Amygdala (tissue), 56 donors: ENCODE measurements around the gene GALNT1.

Source experiments
- DNase-seq, 56 donors: peaks; one replicate each; lab custom pipeline; 2025; lab: John Stamatoyannopoulos, UW

Gene GALNT1

DNA sequence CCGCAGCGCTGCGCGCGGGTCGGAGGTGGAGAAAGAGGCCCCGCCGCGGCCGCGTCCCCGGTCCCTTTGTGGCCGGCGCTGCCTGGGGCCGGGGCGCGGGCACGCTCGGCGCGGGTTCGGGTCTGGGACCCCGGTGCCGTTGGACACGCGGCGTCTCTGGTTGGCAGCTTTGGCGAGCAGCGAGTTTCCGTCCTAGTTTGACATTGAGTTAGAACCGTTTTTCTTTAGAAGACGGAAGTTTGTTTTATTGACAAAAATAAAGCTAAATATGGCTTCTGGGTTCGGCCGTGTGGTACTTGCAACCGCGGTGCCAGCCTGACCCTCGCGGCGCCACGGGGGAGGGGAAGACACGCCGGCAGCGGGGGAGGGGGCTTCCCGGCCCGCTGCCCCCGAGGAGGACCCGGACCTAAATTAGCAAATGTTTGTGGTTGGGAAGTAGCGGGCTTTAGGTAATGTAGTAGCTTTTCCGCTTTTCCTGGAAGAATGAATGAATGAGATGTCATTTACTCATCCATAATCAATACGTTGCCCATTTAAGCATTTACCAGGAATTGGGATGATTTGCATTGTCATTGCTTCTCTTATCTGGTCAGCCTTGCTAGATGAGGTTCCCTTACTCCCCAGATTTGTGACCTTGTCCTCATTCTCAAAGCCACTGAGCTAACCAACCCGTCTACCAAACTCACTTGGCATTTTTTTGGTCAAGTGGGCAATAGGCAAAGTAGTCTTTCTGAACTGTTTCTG lies 530 bp downstream of the GALNT1 start:
- DNase-seq: peak in 8 of 56 donors; percentile 4 to 38 (median 19)

- DNase-seq: peak in 3 of 56 donors; percentile 1 to 12 (median 2)
Observed at GRCh38 chr18:35582899-35583558, 1.5 kb downstream of the GALNT1 start.

DNA sequence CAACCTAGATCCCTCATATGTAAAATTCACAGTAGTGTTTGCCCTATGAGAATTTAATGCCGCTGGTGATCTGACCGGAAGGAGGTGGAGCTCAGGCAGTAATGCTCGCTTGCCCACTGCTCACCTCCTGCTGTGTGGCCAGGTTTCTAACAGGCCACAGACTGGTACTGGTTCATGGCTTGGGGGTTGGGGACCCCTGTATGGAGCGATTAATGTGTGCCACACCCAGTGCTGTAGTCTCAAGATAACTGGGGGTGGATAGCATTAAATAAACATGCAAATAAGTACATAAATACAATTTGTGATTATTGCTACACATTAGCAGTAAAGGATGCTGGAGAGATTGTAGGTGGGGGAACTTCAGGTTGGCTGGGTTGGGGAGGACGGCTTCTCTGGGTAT lies 3.2 kb downstream of the GALNT1 start:
- no peak for DNase-seq

DNA sequence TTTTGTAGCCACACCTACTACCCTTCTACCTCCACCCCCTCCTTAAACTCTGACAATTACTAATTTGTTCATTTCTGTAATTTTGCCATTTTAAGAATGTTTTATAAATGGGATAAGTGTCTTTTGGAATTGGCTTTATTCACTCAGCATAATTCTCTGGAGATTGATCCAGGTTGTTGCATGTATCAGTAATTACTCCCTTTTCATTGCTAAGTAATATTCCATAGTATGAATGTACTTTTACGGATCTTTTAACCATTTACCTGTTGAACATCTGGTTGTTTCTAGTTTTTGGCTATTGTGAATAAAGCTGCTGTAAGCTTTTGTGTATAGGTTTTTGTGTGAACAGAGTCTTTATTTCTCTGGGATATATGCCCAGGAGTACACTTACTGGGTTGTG lies 4.1 kb downstream of the GALNT1 start:
- DNase-seq: no peak

DNA sequence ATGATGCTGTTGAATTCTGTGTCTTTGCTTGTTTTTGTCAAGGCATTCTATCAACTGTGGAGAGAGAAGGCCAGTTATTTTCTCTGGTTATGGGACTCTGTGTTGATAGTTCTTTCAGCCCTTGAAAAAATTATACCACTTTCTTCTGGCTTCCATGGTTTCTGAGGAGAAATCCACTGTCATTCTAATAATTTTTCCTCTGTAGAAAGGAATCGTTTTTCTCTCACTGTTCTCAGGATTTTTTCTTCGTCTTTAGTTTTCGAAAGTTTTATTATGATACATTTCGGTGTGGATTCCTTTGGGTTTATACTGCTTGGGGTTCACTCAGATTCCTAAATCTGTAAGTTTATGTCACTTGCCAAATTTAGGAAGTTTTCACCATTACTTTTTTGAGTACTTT lies 6.6 kb downstream of the GALNT1 start:
- DNase-seq: no peak

- DNase-seq: no peak
Observed at GRCh38 chr18:35588995-35589394, 7.5 kb downstream of the GALNT1 start.

GRCh38 chr18:35589546-35589945 lies 8.0 kb downstream of the GALNT1 start:
- DNase-seq: no peak

DNA sequence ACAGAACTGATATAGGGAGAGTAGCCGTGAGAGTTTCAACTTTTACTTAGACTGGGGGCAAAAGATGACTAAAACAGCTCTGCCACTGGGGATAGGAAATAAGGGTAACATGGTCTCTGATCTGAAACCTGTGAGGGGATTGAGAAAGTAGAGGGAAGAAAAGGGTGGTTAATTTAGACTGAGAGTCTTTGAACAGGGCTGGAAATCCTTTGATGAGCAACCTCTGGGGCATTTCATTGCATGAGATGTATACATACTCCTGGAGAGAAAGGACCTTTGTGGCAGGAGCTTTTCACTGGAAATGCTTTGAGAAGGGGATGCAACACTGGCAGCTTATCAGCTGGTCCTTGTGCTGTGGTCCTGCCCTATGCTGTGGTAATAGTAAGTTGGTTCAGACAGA lies 9.4 kb downstream of the GALNT1 start:
- no peak for DNase-seq

- DNase-seq: no peak
Observed at GRCh38 chr18:35592298-35592697, 10.8 kb downstream of the GALNT1 start.

GRCh38 chr18:35593859-35594258 lies 12.3 kb downstream of the GALNT1 start:
- DNase-seq: no peak

GRCh38 chr18:35597758-35598157 lies 16.2 kb downstream of the GALNT1 start:
- no peak for DNase-seq

GRCh38 chr18:35602193-35602820 lies 20.8 kb downstream of the GALNT1 start:
- no peak for DNase-seq

- DNase-seq: no peak
Observed at GRCh38 chr18:35603008-35603407, 21.5 kb downstream of the GALNT1 start.

- DNase-seq: no peak
Observed at GRCh38 chr18:35603528-35603927, 22.0 kb downstream of the GALNT1 start.

DNA sequence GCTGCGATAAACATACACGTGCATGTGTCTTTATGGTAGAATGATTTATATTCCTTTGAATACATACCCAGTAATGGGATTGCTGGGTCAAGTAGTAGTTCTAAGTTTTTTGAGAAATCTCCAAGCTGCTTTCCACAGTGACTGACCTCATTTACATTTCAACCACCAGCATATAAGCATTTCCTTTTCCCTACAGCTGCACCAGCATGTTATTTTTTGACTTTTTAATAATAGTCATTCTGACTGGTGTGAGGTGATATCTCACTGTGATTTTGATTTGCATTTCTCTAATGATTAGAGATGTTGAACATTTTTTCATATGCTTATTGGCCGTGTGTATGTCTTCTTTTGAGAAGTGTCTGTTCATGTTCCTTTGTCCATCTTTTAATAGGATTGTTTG lies 22.8 kb downstream of the GALNT1 start:
- no peak for DNase-seq

DNA sequence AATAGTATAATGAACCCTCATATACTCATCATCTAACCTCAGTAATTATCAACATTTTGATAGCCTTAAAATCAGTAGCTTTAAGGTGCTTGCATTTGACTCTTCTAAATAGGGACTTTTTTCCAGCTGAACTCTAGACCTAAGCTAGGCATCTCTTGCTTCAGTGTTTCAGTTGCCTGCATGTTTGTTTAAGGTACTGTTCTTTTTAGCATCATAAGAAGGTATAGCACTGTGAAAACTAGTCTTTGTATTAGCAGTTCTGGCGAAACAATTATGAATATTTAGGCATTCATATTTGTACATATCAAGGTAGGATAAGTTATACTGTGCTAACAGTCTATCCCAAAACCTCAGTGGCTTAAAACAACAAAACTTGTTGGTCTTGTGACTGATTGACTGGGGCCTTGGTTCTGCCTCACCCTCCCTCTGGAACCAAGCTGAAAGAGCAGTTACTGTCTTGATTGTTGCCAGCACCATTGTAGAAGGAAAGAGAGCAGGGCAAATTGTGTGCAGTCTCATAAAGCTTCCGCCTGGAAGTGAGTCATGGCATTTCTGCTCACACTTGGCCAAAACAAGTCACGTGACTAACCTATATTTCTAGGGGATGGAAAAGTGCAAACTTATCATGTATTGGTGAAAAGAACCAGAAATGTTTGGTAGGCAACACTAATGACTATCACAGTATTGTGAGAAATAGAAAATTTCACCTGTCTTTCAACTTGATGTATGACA lies 24.3 kb downstream of the GALNT1 start:
- no peak for DNase-seq

- no peak for DNase-seq
Observed at GRCh38 chr18:35609236-35609635, 27.7 kb downstream of the GALNT1 start.

DNA sequence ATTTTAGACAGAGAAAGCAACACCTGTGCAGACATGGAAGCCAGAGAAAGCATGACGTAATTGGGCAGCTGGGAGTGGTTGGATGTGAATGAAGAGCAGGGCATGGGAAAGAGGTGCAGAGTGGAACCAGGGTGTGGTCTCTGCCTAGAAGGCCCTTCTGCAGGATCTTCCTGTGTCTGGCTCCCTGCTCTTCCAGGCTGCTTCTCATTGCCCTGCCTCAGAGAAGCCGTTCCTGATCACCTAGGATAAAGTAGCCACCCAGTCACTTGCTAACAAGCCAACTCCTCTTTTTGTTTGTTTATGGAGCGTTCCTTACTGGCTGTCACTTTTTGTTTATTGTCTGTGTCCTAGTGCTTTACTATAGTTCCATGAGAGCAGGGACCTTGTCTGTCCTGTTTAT lies 28.5 kb downstream of the GALNT1 start:
- no peak for DNase-seq

DNA sequence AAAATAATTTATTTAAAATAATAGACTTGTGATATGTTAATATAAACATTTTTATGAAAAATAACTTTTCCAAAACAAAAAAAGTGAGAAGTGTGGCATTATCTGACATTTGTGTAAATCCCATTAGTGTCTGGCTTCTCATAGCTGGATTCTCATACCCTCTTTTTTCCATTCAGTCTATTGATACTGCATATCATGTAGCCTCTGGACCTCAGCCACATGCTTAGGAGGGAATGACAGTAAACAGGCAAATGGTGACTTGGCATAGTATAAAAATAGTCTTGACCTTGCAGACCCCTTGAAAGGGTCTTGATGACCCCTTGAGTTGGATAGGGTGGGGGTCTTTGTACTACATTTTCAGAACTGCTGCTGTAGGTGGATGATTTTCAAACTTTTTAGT lies 29.2 kb downstream of the GALNT1 start:
- DNase-seq: no peak

- peak in 2 of 56 donors; percentile 8 to 11 for DNase-seq
Observed at GRCh38 chr18:35611518-35611917, 30.0 kb downstream of the GALNT1 start.

GRCh38 chr18:35616074-35616473 lies 34.5 kb downstream of the GALNT1 start:
- DNase-seq: no peak
